Gastrocnemius medialis (tissue), 4 donors: ENCODE results near the gene SAP130. TPM values are rescaled to one million over a fixed set of nuclear protein-coding genes. Genes with fewer than 3 reads are reported as not detected.
A peak's percentile ranks its signal among the peaks of the same experiment; 100 is the strongest.

Source experiments
- ATAC-seq, 2 donors: fragments of 150-250 bp; one replicate each; pipeline ENCODE4 v1.9.1; 2016
- DNase-seq, 2 donors: peaks; one replicate each; pipeline ENCODE4 v3.0.0-alpha.2; 2019
- H3K27ac ChIP-seq, 4 donors: fragments of 200-600 bp; sonication (generic); 1 replicate in 1 of 4; 2 replicates in 3 of 4; pipeline ENCODE4 v1.5.1; 2016 to 2018; ENCODE audit warnings: mild to moderate bottlenecking in 2 of 4, moderate library complexity in 1 of 4
- H3K27me3 ChIP-seq, 3 donors: fragments of 200-600 bp; sonication (generic) in 2 of 3; 1 replicate in 1 of 3; 2 replicates in 2 of 3; pipeline versions ENCODE4 v1.5.1 to v1.6.0; 2016 to 2019; ENCODE audit warnings: mild to moderate bottlenecking in 1 of 3, moderate library complexity in 1 of 3
- H3K36me3 ChIP-seq, 2 donors: fragments of 200-600 bp; sonication (generic) in 1 of 2; one replicate each; pipeline ENCODE4 v1.5.1; 2017 to 2018
- H3K4me1 ChIP-seq, 2 donors: fragments of 200-600 bp; sonication (generic) in 1 of 2; one replicate each; pipeline ENCODE4 v1.5.1; 2016 to 2017; ENCODE audit warnings: mild to moderate bottlenecking in 2 of 2
- H3K4me3 ChIP-seq, 4 donors: fragments of 200-600 bp; sonication (generic) in 3 of 4; 1 replicate in 1 of 4; 2 replicates in 3 of 4; pipeline ENCODE4 v1.5.1; 2016 to 2019; ENCODE audit warnings: mild to moderate bottlenecking in 2 of 4
- H3K9me3 ChIP-seq, 3 donors: fragments of 200-600 bp; sonication (generic) in 2 of 3; 1 replicate in 1 of 3; 2 replicates in 2 of 3; pipeline ENCODE4 v1.5.1; 2016 to 2019
- CTCF ChIP-seq, 5 experiments: fragments of 450-650 bp in 3 of 5; fragments of 200-600 bp in 2 of 5; sonication (generic) in 2 of 5; IDR thresholded peaks in 4 of 5; conservative IDR thresholded peaks in 1 of 5; 1 replicate in 4 of 5; 2 replicates in 1 of 5; pipeline ENCODE4 v1.5.1; 2016 to 2019; ENCODE audit warnings: antibody characterized with exemption in 5 of 5, mild to moderate bottlenecking in 3 of 5, moderate library complexity in 3 of 5
- POLR2A ChIP-seq, 2 donors: fragments of 450-650 bp; IDR thresholded peaks; one replicate each; pipeline ENCODE4 v1.6.1; 2017; ENCODE audit warnings: antibody characterized with exemption in 2 of 2, mild to moderate bottlenecking in 2 of 2, moderate library complexity in 2 of 2
- in situ Hi-C, 4 donors: fragments of 200-750 bp; cut with MboI; loops; one replicate each; pipeline versions ENCODE4 v1.15.0 to v1.8.0; 2017; ENCODE audit warnings: low sequenced_read_pairs in 4 of 4
- intact Hi-C: fragments of 100-400 bp; cut with DNase I; formaldehyde crosslinking; loops from one replicate; pipeline ENCODE4 v1.15.1; 2023; ENCODE audit warnings: low total_unique reads
- total RNA-seq, 4 donors: library from RNA; depleted of rRNA; stranded (reverse); fragments of >200 nt; gene quantifications; one replicate each; pipeline versions ENCODE4 v1.1.0 to v1.2.3, GENCODE V29; 2016

The SAP130 gene
- total RNA-seq, 4 donors from 2014 or later = 10.1 to 16.2 (median 11.5) TPM

- no peak overlapping the region for H3K4me3 ChIP-seq
- in situ Hi-C loops = no loop called here
- TF ChIP-seq CTCF (IDR thresholded peaks at IDR 0.05 in 4 of 5, conservative IDR thresholded peaks at IDR 0.05 in 1 of 5) (no peak), POLR2A (IDR thresholded peaks at IDR 0.05) (no peak)
- H3K4me1 ChIP-seq = peaks cover 0 to 5% of the 10 kb centered on the region in 2 donors
- ATAC-seq (peak; percentile 88 to 96), DNase-seq (no peak)
- peak overlapping the region; percentile 56 to 65 (median 60) for H3K27ac ChIP-seq
- H3K36me3 ChIP-seq = peaks cover 2 to 66% of the 10 kb centered on the region in 2 donors
- intact Hi-C loops = loop anchor here (1.0 to 5.0 kb wide), 2 partner anchors 27 to 43 kb away; no protein-coding TSS in a partner anchor
- no peaks in the 10 kb centered on the region for H3K27me3 ChIP-seq
- H3K9me3 ChIP-seq = no peaks in the 10 kb centered on the region
Measured at GRCh38 chr2:127995725-127996124, 32.1 kb downstream of the SAP130 start.

- Histone ChIP-seq H3K4me3 (no peak overlapping the region), H3K27me3 (no peaks in the 10 kb centered on the region), H3K9me3 (no peaks in the 10 kb centered on the region), H3K27ac (peak overlapping the region in 1 of 4 donors; percentile 42), H3K36me3 (peaks cover 2 to 63% of the 10 kb centered on the region in 2 donors), H3K4me1 (peaks cover 0 to 5% of the 10 kb centered on the region in 2 donors)
- DNase-seq (no peak), ATAC-seq (peak in 1 of 2 donors; percentile 45)
- no peak for TF ChIP-seq CTCF (IDR thresholded peaks at IDR 0.05 in 4 of 5, conservative IDR thresholded peaks at IDR 0.05 in 1 of 5)
- TF ChIP-seq POLR2A (IDR thresholded peaks at IDR 0.05) = no peak
- in situ Hi-C loops (no loop called here), intact Hi-C loops (no loop called here)
Measured at GRCh38 chr2:127993659-127994058, 34.2 kb downstream of the SAP130 start.

- no peak for DNase-seq
- in situ Hi-C loops = no loop called here
- Histone ChIP-seq H3K4me3 (no peak overlapping the region), H3K4me1 (peaks cover 0 to 5% of the 10 kb centered on the region in 2 donors), H3K9me3 (no peaks in the 10 kb centered on the region), H3K27me3 (no peaks in the 10 kb centered on the region), H3K27ac (no peak overlapping the region), H3K36me3 (peaks cover 0 to 62% of the 10 kb centered on the region in 2 donors)
- TF ChIP-seq POLR2A (IDR thresholded peaks at IDR 0.05) (no peak), CTCF (IDR thresholded peaks at IDR 0.05 in 4 of 5, conservative IDR thresholded peaks at IDR 0.05 in 1 of 5) (no peak)
- intact Hi-C loops = no loop called here
- ATAC-seq = no peak
Measured at GRCh38 chr2:127991742-127992141, 36.1 kb downstream of the SAP130 start.

GRCh38 chr2:127986548-127987079 lies 41.2 kb downstream of the SAP130 start:
- peaks cover 0 to 75% of the 10 kb centered on the region in 2 donors for H3K36me3 ChIP-seq
- TF ChIP-seq CTCF (IDR thresholded peaks at IDR 0.05 in 4 of 5, conservative IDR thresholded peaks at IDR 0.05 in 1 of 5) (no peak), POLR2A (IDR thresholded peaks at IDR 0.05) (no peak)
- no peak overlapping the region for H3K27ac ChIP-seq
- intact Hi-C loops = no loop called here
- ATAC-seq (no peak), DNase-seq (no peak)
- in situ Hi-C loops = no loop called here
- H3K27me3 ChIP-seq = no peaks in the 10 kb centered on the region
- H3K9me3 ChIP-seq = no peaks in the 10 kb centered on the region
- no peaks in the 10 kb centered on the region for H3K4me1 ChIP-seq
- H3K4me3 ChIP-seq = no peak overlapping the region

GRCh38 chr2:127985735-127986134 lies 42.1 kb downstream of the SAP130 start:
- in situ Hi-C loops (no loop called here), intact Hi-C loops (no loop called here)
- H3K4me3 ChIP-seq = no peak overlapping the region
- no peaks in the 10 kb centered on the region for H3K27me3 ChIP-seq
- H3K9me3 ChIP-seq = no peaks in the 10 kb centered on the region
- no peak overlapping the region for H3K27ac ChIP-seq
- DNase-seq = no peak
- H3K4me1 ChIP-seq = no peaks in the 10 kb centered on the region
- TF ChIP-seq CTCF (IDR thresholded peaks at IDR 0.05 in 4 of 5, conservative IDR thresholded peaks at IDR 0.05 in 1 of 5) = no peak
- no peak for TF ChIP-seq POLR2A (IDR thresholded peaks at IDR 0.05)
- H3K36me3 ChIP-seq = peaks cover 0 to 75% of the 10 kb centered on the region in 2 donors
- ATAC-seq = no peak
